VCaP (cell line): ENCODE results near the gene KCTD4.

Experiments
- H3K27ac ChIP-seq: fragments of 450-650 bp; 2 replicates; pipeline ENCODE4 v1.5.1; 2017
- CTCF ChIP-seq: fragments of 450-650 bp; conservative IDR thresholded peaks from 2 replicates; pipeline ENCODE4 v1.5.1; 2017; ENCODE audit warnings: mild to moderate bottlenecking, moderate library complexity

The KCTD4 gene

GRCh38 chr13:45232591-45232990, 31.7 kb upstream of the KCTD4 start:
- H3K27ac ChIP-seq, result no peak overlapping the region
- TF ChIP-seq CTCF, result no peak

GRCh38 chr13:45231722-45232121, 30.9 kb upstream of the KCTD4 start:
- no peak overlapping the region for H3K27ac ChIP-seq
- no peak for TF ChIP-seq CTCF

- H3K27ac ChIP-seq, result no peak overlapping the region
These were observed 30.5 kb upstream of the KCTD4 start for GRCh38 chr13:45231305-45231704.

GRCh38 chr13:45229172-45229571, 28.3 kb upstream of the KCTD4 start:
- H3K27ac ChIP-seq, result no peak overlapping the region
- TF ChIP-seq CTCF, result no peak

More at GRCh38 chr13:45231305-45231704, 30.5 kb upstream of the KCTD4 start:
- TF ChIP-seq CTCF, result no peak

GRCh38 chr13:45228002-45228401, 27.2 kb upstream of the KCTD4 start:
- no peak for TF ChIP-seq CTCF

GRCh38 chr13:45226024-45226423, 25.2 kb upstream of the KCTD4 start:
- H3K27ac ChIP-seq, result no peak overlapping the region
- TF ChIP-seq CTCF, result no peak

More at GRCh38 chr13:45228002-45228401, 27.2 kb upstream of the KCTD4 start:
- no peak overlapping the region for H3K27ac ChIP-seq

- H3K27ac ChIP-seq, result no peak overlapping the region
- TF ChIP-seq CTCF, result no peak
These were observed 24.5 kb upstream of the KCTD4 start for GRCh38 chr13:45225370-45225769.

- no peak for TF ChIP-seq CTCF
- H3K27ac ChIP-seq, result no peak overlapping the region
These were observed 23.3 kb upstream of the KCTD4 start for GRCh38 chr13:45224176-45224575.
